PC-9 (cell line): ENCODE data around the gene JAGN1. TPM values are rescaled to one million over a fixed set of nuclear protein-coding genes. Genes with fewer than 3 reads are reported as not detected.
A peak's percentile ranks its signal among the peaks of the same experiment; 100 is the strongest.

Experiments used
- BruUV-seq: library from RNA; stranded (reverse); fragments of 400-500 nt; replicated peaks from 2 replicates; lab custom pipeline; 2021; lab: Mats Ljungman, UMichigan
- CTCF ChIA-PET: fragments of 300-600 bp; sonication (Branson Sonifier 250); formaldehyde crosslinking; loops from one replicate; lab custom pipeline; 2022; ENCODE audit warnings: antibody characterized with exemption; lab: Charles Lee
- POLR2A ChIA-PET: fragments of 300-600 bp; sonication (Branson Sonifier 250); formaldehyde crosslinking; loops from one replicate; lab custom pipeline; 2022; ENCODE audit warnings: antibody characterized with exemption; ENCODE audit not compliant: unreplicated experiment; lab: Charles Lee
- DNase-seq, 2 experiments: peaks; one replicate each; pipeline versions ENCODE4 v3.0.0 to v3.0.0-alpha.2; 2015 to 2022; ENCODE audit warnings: mixed read lengths in 1 of 2
- H2AFZ ChIP-seq: fragments of 200-600 bp; sonication (generic); 2 replicates; pipeline ENCODE4 v1.8.1; 2017; ENCODE audit warnings: antibody characterized with exemption
- H3F3A ChIP-seq: fragments of 200-600 bp; sonication (generic); 2 replicates; pipeline ENCODE4 v1.8.1; 2017; ENCODE audit warnings: antibody characterized with exemption, mild to moderate bottlenecking, low read depth; ENCODE audit not compliant: insufficient read depth
- H3K27ac ChIP-seq: fragments of 200-600 bp; sonication (generic); 2 replicates; pipeline ENCODE4 v1.6.1; 2016; ENCODE audit warnings: mixed run types
- H3K27me3 ChIP-seq: fragments of 200-600 bp; sonication (generic); 2 replicates; pipeline ENCODE4 v1.6.1; 2016; ENCODE audit warnings: low read depth, mixed run types; ENCODE audit not compliant: insufficient read depth
- H3K36me3 ChIP-seq: fragments of 200-600 bp; sonication (generic); 2 replicates; pipeline ENCODE4 v1.6.1; 2016; ENCODE audit warnings: low read depth, mixed run types
- H3K4me1 ChIP-seq: fragments of 200-600 bp; sonication (generic); replicated peaks from 2 replicates; pipeline ENCODE4 v1.6.1; 2016; ENCODE audit warnings: mixed run types; ENCODE audit not compliant: insufficient read depth
- H3K4me2 ChIP-seq: fragments of 200-600 bp; sonication (generic); 2 replicates; pipeline ENCODE4 v1.6.1; 2017; ENCODE audit warnings: mixed run types
- H3K4me3 ChIP-seq: fragments of 200-600 bp; sonication (generic); 2 replicates; pipeline ENCODE4 v1.6.1; 2016; ENCODE audit warnings: mixed run types
- H3K79me2 ChIP-seq: fragments of 200-600 bp; sonication (generic); 2 replicates; pipeline ENCODE4 v1.6.1; 2017; ENCODE audit warnings: low read depth, mixed run types
- H3K9me2 ChIP-seq: fragments of 200-600 bp; sonication (generic); 2 replicates; pipeline ENCODE4 v1.8.1; 2017; ENCODE audit warnings: mild to moderate bottlenecking; ENCODE audit not compliant: insufficient read depth
- H3K9me3 ChIP-seq: fragments of 200-600 bp; sonication (generic); 2 replicates; pipeline ENCODE4 v1.8.1; 2016; ENCODE audit warnings: low read depth; ENCODE audit not compliant: insufficient read depth
- H4K20me1 ChIP-seq: fragments of 200-600 bp; sonication (generic); 2 replicates; pipeline ENCODE4 v1.8.1; 2017; ENCODE audit not compliant: insufficient read depth
- EZH2 ChIP-seq: fragments of 200-600 bp; sonication (generic); IDR thresholded peaks from 2 replicates; pipeline ENCODE4 v1.8.0; 2017; ENCODE audit warnings: antibody characterized with exemption, low read depth
- intact Hi-C: fragments of 100-400 bp; cut with micrococcal nuclease; formaldehyde crosslinking; loops from one replicate; pipeline ENCODE4 v1.10.0; 2022; ENCODE audit not compliant: unreplicated experiment
- total RNA-seq: library from RNA; stranded (reverse); gene quantifications from 2 replicates; pipeline ENCODE4 v1.2.3, GENCODE V29; 2021
- TF ChIP-seq, protein P1 (sequence below): fragments of 200-600 bp; sonication (generic); conservative IDR thresholded peaks from 2 replicates; pipeline ENCODE4 v1.6.1; 2017; ENCODE audit warnings: mixed run types, antibody characterized with exemption, mild to moderate bottlenecking, moderate library complexity

JAGN1 gene
- total RNA-seq, 1 experiment from 2014 or later: 52.4 TPM

DNA sequence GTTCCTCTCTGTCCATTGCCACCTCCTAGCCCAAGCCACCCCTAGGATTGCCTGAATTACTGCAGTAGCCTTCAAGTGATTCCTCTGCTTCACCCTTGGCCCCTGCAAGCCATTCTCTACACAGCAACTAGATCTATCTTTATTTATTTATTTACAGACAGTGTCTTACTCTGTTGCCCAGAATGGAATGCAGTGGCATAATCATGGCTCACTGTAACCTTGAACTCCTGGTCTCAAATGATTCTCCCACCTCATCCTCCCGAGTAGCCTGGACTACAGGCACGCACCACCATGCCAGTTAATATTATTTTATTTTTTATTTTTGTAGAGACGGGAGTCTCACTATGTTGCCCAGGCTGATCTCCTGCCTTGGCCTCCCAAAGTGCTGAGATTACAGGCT, 1.9 kb upstream of the JAGN1 start:
- Histone ChIP-seq H4K20me1 (no peaks in the 10 kb centered on the region), H2AFZ (no peak overlapping the region), H3K79me2 (peaks cover 31% of the 10 kb centered on the region), H3K9me3 (no peaks in the 10 kb centered on the region), H3F3A (peaks cover 42% of the 10 kb centered on the region), H3K4me2 (no peak overlapping the region), H3K4me1 (peaks cover 40% of the 10 kb centered on the region), H3K9me2 (no peaks in the 10 kb centered on the region), H3K27ac (no peak overlapping the region), H3K27me3 (no peaks in the 10 kb centered on the region), H3K4me3 (no peak overlapping the region), H3K36me3 (peaks cover 10% of the 10 kb centered on the region)
- intact Hi-C loops: no loop called here
- TF ChIP-seq EZH2: no peak
- TF ChIP-seq, protein P1, sequence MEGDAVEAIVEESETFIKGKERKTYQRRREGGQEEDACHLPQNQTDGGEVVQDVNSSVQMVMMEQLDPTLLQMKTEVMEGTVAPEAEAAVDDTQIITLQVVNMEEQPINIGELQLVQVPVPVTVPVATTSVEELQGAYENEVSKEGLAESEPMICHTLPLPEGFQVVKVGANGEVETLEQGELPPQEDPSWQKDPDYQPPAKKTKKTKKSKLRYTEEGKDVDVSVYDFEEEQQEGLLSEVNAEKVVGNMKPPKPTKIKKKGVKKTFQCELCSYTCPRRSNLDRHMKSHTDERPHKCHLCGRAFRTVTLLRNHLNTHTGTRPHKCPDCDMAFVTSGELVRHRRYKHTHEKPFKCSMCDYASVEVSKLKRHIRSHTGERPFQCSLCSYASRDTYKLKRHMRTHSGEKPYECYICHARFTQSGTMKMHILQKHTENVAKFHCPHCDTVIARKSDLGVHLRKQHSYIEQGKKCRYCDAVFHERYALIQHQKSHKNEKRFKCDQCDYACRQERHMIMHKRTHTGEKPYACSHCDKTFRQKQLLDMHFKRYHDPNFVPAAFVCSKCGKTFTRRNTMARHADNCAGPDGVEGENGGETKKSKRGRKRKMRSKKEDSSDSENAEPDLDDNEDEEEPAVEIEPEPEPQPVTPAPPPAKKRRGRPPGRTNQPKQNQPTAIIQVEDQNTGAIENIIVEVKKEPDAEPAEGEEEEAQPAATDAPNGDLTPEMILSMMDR: no peak
- POLR2A ChIA-PET: no interaction called here
- DNase-seq: no peak
- CTCF ChIA-PET: no interaction called here
- BruUV-seq: no TSS peak

DNA sequence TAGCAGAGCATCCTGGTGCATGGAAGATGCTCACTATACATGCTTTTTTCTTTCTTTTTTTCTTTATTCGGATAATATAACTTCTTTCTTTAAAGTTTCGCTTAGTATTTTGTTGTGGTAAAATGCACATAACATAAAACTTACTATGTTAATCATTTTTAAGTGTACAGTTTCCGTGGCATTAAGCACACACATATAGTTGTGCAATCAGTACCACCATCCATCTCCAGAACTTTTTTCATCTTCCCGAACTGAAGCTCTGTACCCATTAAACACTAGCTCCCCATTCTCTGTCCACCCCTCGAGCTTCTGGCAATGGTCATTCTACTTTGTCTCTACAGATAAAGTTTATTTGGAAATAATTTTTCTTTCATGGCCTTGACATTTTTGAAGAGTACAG, 1.0 kb upstream of the JAGN1 start:
- peaks cover 40% of the 10 kb centered on the region for H3K4me1 ChIP-seq
- no peak for DNase-seq
- intact Hi-C loops: no loop called here
- H3K9me3 ChIP-seq: no peaks in the 10 kb centered on the region
- peaks cover 38% of the 10 kb centered on the region for H3K79me2 ChIP-seq
- H3K4me2 ChIP-seq: peak overlapping the region; percentile 83
- no peak overlapping the region for H3K27ac ChIP-seq
- H3K36me3 ChIP-seq: peaks cover 16% of the 10 kb centered on the region
- no peak for TF ChIP-seq EZH2
- TF ChIP-seq, protein P1: no peak
- no peaks in the 10 kb centered on the region for H3K27me3 ChIP-seq
- no peaks in the 10 kb centered on the region for H4K20me1 ChIP-seq
- BruUV-seq: no TSS peak
- H2AFZ ChIP-seq: no peak overlapping the region
- POLR2A ChIA-PET: no interaction called here
- H3F3A ChIP-seq: peaks cover 42% of the 10 kb centered on the region
- no peaks in the 10 kb centered on the region for H3K9me2 ChIP-seq
- no peak overlapping the region for H3K4me3 ChIP-seq
- CTCF ChIA-PET: no interaction called here

DNA sequence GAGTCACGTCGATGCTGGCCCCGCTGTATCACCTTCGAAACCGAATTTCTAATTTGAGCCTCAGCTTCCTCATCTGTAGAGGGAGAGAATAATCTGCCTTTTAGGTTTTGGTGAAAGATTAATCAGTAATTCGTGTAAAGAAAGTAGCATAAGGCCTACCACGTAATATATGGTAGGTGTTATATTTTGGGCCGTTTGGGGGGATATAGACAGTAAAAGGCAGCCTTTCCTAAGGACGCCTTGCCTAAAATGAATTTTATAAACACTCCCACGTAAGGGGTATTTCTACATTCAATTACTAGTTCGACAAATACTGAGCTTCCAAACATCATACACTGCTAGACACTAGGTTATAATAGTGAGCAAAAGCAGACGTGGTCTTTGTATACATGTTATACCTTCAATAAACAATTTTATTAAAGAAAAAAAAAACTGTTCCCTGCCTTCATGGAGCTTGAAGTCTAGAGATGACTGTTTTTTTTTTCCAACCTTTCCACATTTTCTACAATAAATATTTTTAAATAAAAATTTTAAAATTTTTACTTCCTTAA, 737 bp downstream of the JAGN1 start:
- peaks cover 38% of the 10 kb centered on the region for H3K4me1 ChIP-seq
- BruUV-seq: no TSS peak
- H3K9me3 ChIP-seq: no peaks in the 10 kb centered on the region
- intact Hi-C loops: no loop called here
- peak overlapping the region; percentile 83 for H3K4me2 ChIP-seq
- H3K27me3 ChIP-seq: no peaks in the 10 kb centered on the region
- peak overlapping the region; percentile 85 for H2AFZ ChIP-seq
- POLR2A ChIA-PET: interaction anchor here (0.6 kb wide), 1 partner anchor 538 kb away, joined by 4 read pairs; no protein-coding TSS in a partner anchor
- no peaks in the 10 kb centered on the region for H3K9me2 ChIP-seq
- TF ChIP-seq EZH2: no peak
- TF ChIP-seq, protein P1: no peak
- H3F3A ChIP-seq: peaks cover 47% of the 10 kb centered on the region
- no peak for DNase-seq
- peak overlapping the region; percentile 77 for H3K4me3 ChIP-seq
- CTCF ChIA-PET: no interaction called here
- H4K20me1 ChIP-seq: no peaks in the 10 kb centered on the region
- H3K27ac ChIP-seq: peak overlapping the region; percentile 72
- H3K79me2 ChIP-seq: peaks cover 45% of the 10 kb centered on the region
- H3K36me3 ChIP-seq: peaks cover 16% of the 10 kb centered on the region
